Measurements from ENCODE around the gene MAP6D1.

MAP6D1 gene

GRCh38 chr3:183870563-183870962 is 45.2 kb upstream of the MAP6D1 start:
- peaks cover 72% of the 10 kb centered on the region for H3K79me2 ChIP-seq (ENCODE audit: low read length)
- H3K4me3 ChIP-seq (ENCODE audit: low read length) = no peak overlapping the region
- H3K27ac ChIP-seq (ENCODE audit: low read length) = no peak overlapping the region
- H4K20me1 ChIP-seq (ENCODE audit: insufficient read depth, low read length) = peaks cover 2% of the 10 kb centered on the region; the same call in 1 of the 2 replicates
- no peak for DNase-seq
- H3F3A ChIP-seq (ENCODE audit: insufficient read depth, low read length) = no peaks in the 10 kb centered on the region
- H3K27me3 ChIP-seq (replicated peaks; ENCODE audit: insufficient read depth, low read length) = no peaks in the 10 kb centered on the region
- TF ChIP-seq, protein P1, sequence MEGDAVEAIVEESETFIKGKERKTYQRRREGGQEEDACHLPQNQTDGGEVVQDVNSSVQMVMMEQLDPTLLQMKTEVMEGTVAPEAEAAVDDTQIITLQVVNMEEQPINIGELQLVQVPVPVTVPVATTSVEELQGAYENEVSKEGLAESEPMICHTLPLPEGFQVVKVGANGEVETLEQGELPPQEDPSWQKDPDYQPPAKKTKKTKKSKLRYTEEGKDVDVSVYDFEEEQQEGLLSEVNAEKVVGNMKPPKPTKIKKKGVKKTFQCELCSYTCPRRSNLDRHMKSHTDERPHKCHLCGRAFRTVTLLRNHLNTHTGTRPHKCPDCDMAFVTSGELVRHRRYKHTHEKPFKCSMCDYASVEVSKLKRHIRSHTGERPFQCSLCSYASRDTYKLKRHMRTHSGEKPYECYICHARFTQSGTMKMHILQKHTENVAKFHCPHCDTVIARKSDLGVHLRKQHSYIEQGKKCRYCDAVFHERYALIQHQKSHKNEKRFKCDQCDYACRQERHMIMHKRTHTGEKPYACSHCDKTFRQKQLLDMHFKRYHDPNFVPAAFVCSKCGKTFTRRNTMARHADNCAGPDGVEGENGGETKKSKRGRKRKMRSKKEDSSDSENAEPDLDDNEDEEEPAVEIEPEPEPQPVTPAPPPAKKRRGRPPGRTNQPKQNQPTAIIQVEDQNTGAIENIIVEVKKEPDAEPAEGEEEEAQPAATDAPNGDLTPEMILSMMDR (IDR thresholded peaks at IDR 0.05; ENCODE audit: low read length) = no peak
- no peaks in the 10 kb centered on the region for H3K4me1 ChIP-seq (ENCODE audit: low read length)
- H3K9me2 ChIP-seq (replicated peaks; ENCODE audit: insufficient read depth, low read length) = no peaks in the 10 kb centered on the region
- no peaks in the 10 kb centered on the region for H3K9me3 ChIP-seq (replicated peaks; ENCODE audit: insufficient read depth, low read length)
- no peak overlapping the region for H2AFZ ChIP-seq (ENCODE audit: low read length)
- no peak overlapping the region for H3K9ac ChIP-seq (ENCODE audit: low read length)
- no peaks in the 10 kb centered on the region for H3K36me3 ChIP-seq (replicated peaks; ENCODE audit: insufficient read depth, low read length)
- H3K4me2 ChIP-seq (ENCODE audit: low read depth, low read length) = no peak overlapping the region

DNA sequence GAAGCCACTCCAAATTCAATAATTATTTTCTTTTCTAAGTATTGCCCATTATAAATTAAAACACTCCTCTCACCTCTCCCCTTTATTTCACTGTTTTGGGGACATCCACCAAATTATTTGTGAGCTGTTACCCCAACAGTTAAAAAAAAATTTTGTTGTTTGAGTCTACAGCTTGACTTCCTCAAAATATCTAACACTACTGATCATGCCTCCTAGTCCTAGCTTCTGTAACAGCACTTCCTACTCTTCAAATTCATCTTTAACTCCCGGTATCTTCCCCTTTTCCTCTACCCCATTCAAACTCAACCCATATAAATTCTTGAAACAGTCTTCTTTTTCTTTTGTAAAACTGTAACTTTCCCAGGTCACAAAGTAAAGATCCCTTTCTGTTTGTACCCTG is 43.4 kb upstream of the MAP6D1 start:
- H3K4me3 ChIP-seq (ENCODE audit: low read length) = no peak overlapping the region
- no peak overlapping the region for H3K27ac ChIP-seq (ENCODE audit: low read length)
- H3K79me2 ChIP-seq (ENCODE audit: low read length) = peaks cover 54% of the 10 kb centered on the region
- no peaks in the 10 kb centered on the region for H3K27me3 ChIP-seq (replicated peaks; ENCODE audit: insufficient read depth, low read length)
- no peak overlapping the region for H3K9ac ChIP-seq (ENCODE audit: low read length)
- H3F3A ChIP-seq (ENCODE audit: insufficient read depth, low read length) = no peaks in the 10 kb centered on the region
- H3K9me2 ChIP-seq (replicated peaks; ENCODE audit: insufficient read depth, low read length) = no peaks in the 10 kb centered on the region
- no peaks in the 10 kb centered on the region for H3K36me3 ChIP-seq (replicated peaks; ENCODE audit: insufficient read depth, low read length)
- no peaks in the 10 kb centered on the region for H3K9me3 ChIP-seq (replicated peaks; ENCODE audit: insufficient read depth, low read length)
- DNase-seq = no peak
- no peak overlapping the region for H2AFZ ChIP-seq (ENCODE audit: low read length)
- TF ChIP-seq, protein P1 (IDR thresholded peaks at IDR 0.05; ENCODE audit: low read length) = no peak
- no peaks in the 10 kb centered on the region for H3K4me1 ChIP-seq (ENCODE audit: low read length)
- H4K20me1 ChIP-seq (ENCODE audit: insufficient read depth, low read length) = peaks cover 2% of the 10 kb centered on the region; the same call in 1 of the 2 replicates
- no peak overlapping the region for H3K4me2 ChIP-seq (ENCODE audit: low read depth, low read length)

DNA sequence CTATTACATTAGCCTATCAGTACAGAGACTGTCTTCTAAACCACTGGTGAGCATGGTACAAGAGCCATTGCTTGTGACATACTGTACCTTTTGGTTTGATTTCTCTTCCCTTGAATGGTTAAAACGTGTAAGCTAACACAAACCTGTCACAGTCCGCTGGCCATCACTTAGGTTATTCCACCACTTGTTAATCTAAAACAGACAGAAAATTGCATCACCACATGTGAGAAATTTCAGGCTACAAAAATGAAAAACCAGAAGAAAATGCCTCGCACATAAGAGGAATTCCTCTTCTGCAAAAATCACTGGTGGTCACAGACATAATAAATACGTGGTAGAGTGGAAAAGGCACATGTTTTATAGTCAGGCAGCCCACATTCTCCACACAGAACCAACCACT is 37.2 kb upstream of the MAP6D1 start:
- H3K27me3 ChIP-seq (replicated peaks; ENCODE audit: insufficient read depth, low read length) = no peaks in the 10 kb centered on the region
- no peak overlapping the region for H3K27ac ChIP-seq (ENCODE audit: low read length)
- H2AFZ ChIP-seq (ENCODE audit: low read length) = no peak overlapping the region
- H3K79me2 ChIP-seq (ENCODE audit: low read length) = no peaks in the 10 kb centered on the region
- peaks cover 17% of the 10 kb centered on the region for H3K36me3 ChIP-seq (replicated peaks; ENCODE audit: insufficient read depth, low read length)
- H4K20me1 ChIP-seq (ENCODE audit: insufficient read depth, low read length) = no peaks in the 10 kb centered on the region
- DNase-seq = no peak
- TF ChIP-seq EZH2 (optimal IDR thresholded peaks at IDR 0.05; ENCODE audit: low read depth, low read length) = no peak
- TF ChIP-seq, protein P1 (IDR thresholded peaks at IDR 0.05; ENCODE audit: low read length) = no peak
- TF ChIP-seq EZH2phosphoT487 (IDR thresholded peaks at IDR 0.05; ENCODE audit: low read length) = no peak
- no peak overlapping the region for H3K4me3 ChIP-seq (ENCODE audit: low read length)
- H3K4me2 ChIP-seq (ENCODE audit: low read depth, low read length) = no peak overlapping the region
- H3F3A ChIP-seq (ENCODE audit: insufficient read depth, low read length) = no peaks in the 10 kb centered on the region
- no peaks in the 10 kb centered on the region for H3K9me2 ChIP-seq (replicated peaks; ENCODE audit: insufficient read depth, low read length)
- no peaks in the 10 kb centered on the region for H3K4me1 ChIP-seq (ENCODE audit: low read length)
- no peak overlapping the region for H3K9ac ChIP-seq (ENCODE audit: low read length)
- H3K9me3 ChIP-seq (replicated peaks; ENCODE audit: insufficient read depth, low read length) = no peaks in the 10 kb centered on the region

- Histone ChIP-seq H3K79me2 (ENCODE audit: low read length) (no peaks in the 10 kb centered on the region), H3K4me1 (ENCODE audit: low read length) (no peaks in the 10 kb centered on the region), H3F3A (ENCODE audit: insufficient read depth, low read length) (no peaks in the 10 kb centered on the region), H3K9me2 (replicated peaks; ENCODE audit: insufficient read depth, low read length) (no peaks in the 10 kb centered on the region), H2AFZ (ENCODE audit: low read length) (no peak overlapping the region), H3K4me2 (ENCODE audit: low read depth, low read length) (no peak overlapping the region), H3K9ac (ENCODE audit: low read length) (no peak overlapping the region), H3K4me3 (ENCODE audit: low read length) (no peak overlapping the region), H3K36me3 (replicated peaks; ENCODE audit: insufficient read depth, low read length) (peaks cover 15% of the 10 kb centered on the region), H3K9me3 (replicated peaks; ENCODE audit: insufficient read depth, low read length) (no peaks in the 10 kb centered on the region), H4K20me1 (ENCODE audit: insufficient read depth, low read length) (no peaks in the 10 kb centered on the region; the same call in 1 of the 2 replicates), H3K27me3 (replicated peaks; ENCODE audit: insufficient read depth, low read length) (no peaks in the 10 kb centered on the region), H3K27ac (ENCODE audit: low read length) (no peak overlapping the region)
- TF ChIP-seq EZH2 (optimal IDR thresholded peaks at IDR 0.05; ENCODE audit: low read depth, low read length) (no peak), EZH2phosphoT487 (IDR thresholded peaks at IDR 0.05; ENCODE audit: low read length) (no peak)
- TF ChIP-seq, protein P1 (IDR thresholded peaks at IDR 0.05; ENCODE audit: low read length) = no peak
- DNase-seq = no peak
Measured at GRCh38 chr3:183857863-183858262, 32.5 kb upstream of the MAP6D1 start.
